ENCODE data around the gene KRT77. TPM values are rescaled to one million over a fixed set of nuclear protein-coding genes. Genes with fewer than 3 reads are reported as not detected.

The KRT77 gene
- total RNA-seq, 1 donor from 2014 or later: 2.5 TPM

- H3K9me3 ChIP-seq: no peaks in the 10 kb centered on the region
- intact Hi-C loops (cut with DNase I): no loop called here
- DNase-seq (ENCODE audit: extremely low spot score in 2 of 2): no peak
- no peaks in the 10 kb centered on the region for H3K27me3 ChIP-seq
- H3K4me3 ChIP-seq: no peak overlapping the region
- TF ChIP-seq, protein P1, sequence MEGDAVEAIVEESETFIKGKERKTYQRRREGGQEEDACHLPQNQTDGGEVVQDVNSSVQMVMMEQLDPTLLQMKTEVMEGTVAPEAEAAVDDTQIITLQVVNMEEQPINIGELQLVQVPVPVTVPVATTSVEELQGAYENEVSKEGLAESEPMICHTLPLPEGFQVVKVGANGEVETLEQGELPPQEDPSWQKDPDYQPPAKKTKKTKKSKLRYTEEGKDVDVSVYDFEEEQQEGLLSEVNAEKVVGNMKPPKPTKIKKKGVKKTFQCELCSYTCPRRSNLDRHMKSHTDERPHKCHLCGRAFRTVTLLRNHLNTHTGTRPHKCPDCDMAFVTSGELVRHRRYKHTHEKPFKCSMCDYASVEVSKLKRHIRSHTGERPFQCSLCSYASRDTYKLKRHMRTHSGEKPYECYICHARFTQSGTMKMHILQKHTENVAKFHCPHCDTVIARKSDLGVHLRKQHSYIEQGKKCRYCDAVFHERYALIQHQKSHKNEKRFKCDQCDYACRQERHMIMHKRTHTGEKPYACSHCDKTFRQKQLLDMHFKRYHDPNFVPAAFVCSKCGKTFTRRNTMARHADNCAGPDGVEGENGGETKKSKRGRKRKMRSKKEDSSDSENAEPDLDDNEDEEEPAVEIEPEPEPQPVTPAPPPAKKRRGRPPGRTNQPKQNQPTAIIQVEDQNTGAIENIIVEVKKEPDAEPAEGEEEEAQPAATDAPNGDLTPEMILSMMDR (IDR thresholded peaks at IDR 0.05): no peak
- no peak for TF ChIP-seq POLR2AphosphoS5 (IDR thresholded peaks at IDR 0.05; ENCODE audit: insufficient read depth in 1 of 2, low read depth in 1 of 2)
- H3K27ac ChIP-seq: no peak overlapping the region
- peaks cover 3% of the 10 kb centered on the region for H3K4me1 ChIP-seq
- H3K36me3 ChIP-seq: no peaks in the 10 kb centered on the region
Observed at GRCh38 chr12:52667509-52667908, 35.8 kb downstream of the KRT77 start.

DNA sequence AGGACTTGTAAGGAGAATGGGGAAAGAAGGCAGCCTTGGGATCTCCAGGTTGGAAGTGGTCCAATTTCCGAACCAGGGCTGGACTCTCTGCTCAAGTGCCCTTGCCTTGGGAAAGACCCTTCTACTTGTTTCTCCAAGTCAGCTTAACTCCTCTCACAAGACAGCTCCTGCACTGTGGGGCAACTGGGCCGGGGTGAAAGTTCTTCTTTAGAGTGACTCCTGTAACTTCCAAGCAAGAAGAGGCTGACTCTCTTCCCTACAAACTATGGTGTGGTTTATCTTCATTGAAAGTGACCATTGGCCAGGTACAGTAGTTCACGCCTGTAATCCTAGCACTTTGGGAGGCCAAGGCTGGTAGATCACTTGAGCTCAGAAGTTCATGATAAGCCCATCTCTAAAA, 36.9 kb downstream of the KRT77 start:
- intact Hi-C loops (cut with DNase I): no loop called here
- no peak for DNase-seq (ENCODE audit: extremely low spot score in 2 of 2)
- no peaks in the 10 kb centered on the region for H3K9me3 ChIP-seq
- TF ChIP-seq, protein P1 (IDR thresholded peaks at IDR 0.05): no peak
- TF ChIP-seq POLR2AphosphoS5 (IDR thresholded peaks at IDR 0.05; ENCODE audit: insufficient read depth in 1 of 2, low read depth in 1 of 2): no peak
- TF ChIP-seq POLR2A (IDR thresholded peaks at IDR 0.05): no peak
- no peaks in the 10 kb centered on the region for H3K27me3 ChIP-seq
- no peaks in the 10 kb centered on the region for H3K4me1 ChIP-seq
- no peaks in the 10 kb centered on the region for H3K36me3 ChIP-seq
- H3K4me3 ChIP-seq: no peak overlapping the region
- no peak overlapping the region for H3K27ac ChIP-seq

- Histone ChIP-seq H3K27ac (no peak overlapping the region), H3K4me1 (no peaks in the 10 kb centered on the region), H3K4me3 (no peak overlapping the region), H3K36me3 (no peaks in the 10 kb centered on the region), H3K27me3 (no peaks in the 10 kb centered on the region), H3K9me3 (no peaks in the 10 kb centered on the region)
- intact Hi-C loops (cut with DNase I): no loop called here
- DNase-seq (ENCODE audit: extremely low spot score in 2 of 2): no peak
- TF ChIP-seq POLR2A (IDR thresholded peaks at IDR 0.05) (no peak), POLR2AphosphoS5 (IDR thresholded peaks at IDR 0.05; ENCODE audit: insufficient read depth in 1 of 2, low read depth in 1 of 2) (no peak)
- TF ChIP-seq, protein P1 (IDR thresholded peaks at IDR 0.05): no peak
Observed at GRCh38 chr12:52663420-52663819, 39.9 kb downstream of the KRT77 start.

DNA sequence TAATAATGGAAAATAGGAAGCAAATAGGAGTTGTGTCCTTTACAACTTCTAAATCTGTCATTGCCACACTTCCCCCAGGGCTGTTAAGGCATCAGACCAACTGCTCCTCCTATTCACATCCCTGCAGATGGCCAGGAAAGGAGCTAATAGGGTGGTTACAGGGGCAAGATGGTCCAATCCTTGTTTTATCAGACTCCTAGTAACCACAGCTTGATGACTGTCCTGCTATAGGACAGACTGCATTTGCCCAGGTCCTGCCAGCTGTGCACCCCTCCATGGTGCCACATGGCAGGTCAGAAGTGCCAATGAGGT, 40.5 kb downstream of the KRT77 start:
- Histone ChIP-seq H3K4me1 (no peaks in the 10 kb centered on the region), H3K27me3 (no peaks in the 10 kb centered on the region), H3K4me3 (no peak overlapping the region), H3K9me3 (no peaks in the 10 kb centered on the region), H3K27ac (no peak overlapping the region), H3K36me3 (no peaks in the 10 kb centered on the region)
- no peak for DNase-seq (ENCODE audit: extremely low spot score in 2 of 2)
- intact Hi-C loops (cut with DNase I): no loop called here
- TF ChIP-seq POLR2A (IDR thresholded peaks at IDR 0.05) (no peak), POLR2AphosphoS5 (IDR thresholded peaks at IDR 0.05; ENCODE audit: insufficient read depth in 1 of 2, low read depth in 1 of 2) (no peak)
- TF ChIP-seq, protein P1 (IDR thresholded peaks at IDR 0.05): no peak

DNA sequence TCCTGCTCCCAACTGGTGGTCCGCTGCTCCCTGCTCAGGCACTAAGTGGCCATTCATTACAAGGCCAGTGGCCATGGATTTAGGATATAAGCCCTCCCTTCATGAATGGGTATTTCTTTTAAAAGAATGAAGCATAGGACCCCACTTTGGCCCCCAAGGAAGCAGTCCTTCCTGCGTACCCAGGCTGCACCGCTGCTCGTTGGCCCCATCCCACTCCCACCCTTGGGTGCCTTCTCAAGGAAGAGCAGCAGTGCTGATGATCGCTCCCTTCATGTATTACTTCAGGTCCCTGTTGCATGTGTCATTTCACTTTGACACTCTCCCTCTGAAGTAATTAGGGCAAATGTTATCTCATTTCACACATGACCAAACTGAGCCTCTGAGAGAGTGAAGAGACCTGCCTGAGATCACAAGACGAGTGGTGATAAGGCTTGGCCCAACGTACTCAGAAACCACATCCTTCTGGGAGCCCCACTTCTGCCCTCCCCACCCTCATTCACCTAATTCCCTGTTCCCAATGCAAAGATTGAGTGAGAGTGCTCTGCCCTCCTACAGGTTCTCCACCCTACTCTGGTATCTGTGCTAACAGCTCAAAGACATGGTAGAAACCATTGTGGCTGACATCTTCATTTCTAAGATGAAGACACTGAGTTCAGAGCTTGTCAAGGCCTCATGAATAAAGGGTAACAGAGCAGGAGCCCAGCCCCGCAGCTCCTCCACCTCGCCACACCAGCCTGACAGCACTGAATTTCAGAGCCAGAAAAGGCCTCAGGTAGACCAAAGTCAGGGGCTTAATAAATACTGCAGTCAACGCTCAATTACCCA, 41.0 kb downstream of the KRT77 start:
- H3K9me3 ChIP-seq: no peaks in the 10 kb centered on the region
- intact Hi-C loops (cut with DNase I): no loop called here

More for the DNA sequence above, 41.0 kb downstream of the KRT77 start:
- Histone ChIP-seq H3K4me3 (no peak overlapping the region), H3K27ac (no peak overlapping the region), H3K4me1 (no peaks in the 10 kb centered on the region), H3K36me3 (no peaks in the 10 kb centered on the region), H3K27me3 (no peaks in the 10 kb centered on the region)
- DNase-seq (ENCODE audit: extremely low spot score in 2 of 2): no peak
- TF ChIP-seq, protein P1 (IDR thresholded peaks at IDR 0.05): no peak
- TF ChIP-seq POLR2AphosphoS5 (IDR thresholded peaks at IDR 0.05; ENCODE audit: insufficient read depth in 1 of 2, low read depth in 1 of 2) (no peak), POLR2A (IDR thresholded peaks at IDR 0.05) (no peak)

Measured in vagina (tissue), 2 donors.